Femur (tissue), 1 donor: Measurements from ENCODE around the gene WDR93.

Experiments
- DNase-seq: peaks from one replicate; pipeline ENCODE4 v3.0.0-alpha.2; 2017

WDR93 gene

DNA sequence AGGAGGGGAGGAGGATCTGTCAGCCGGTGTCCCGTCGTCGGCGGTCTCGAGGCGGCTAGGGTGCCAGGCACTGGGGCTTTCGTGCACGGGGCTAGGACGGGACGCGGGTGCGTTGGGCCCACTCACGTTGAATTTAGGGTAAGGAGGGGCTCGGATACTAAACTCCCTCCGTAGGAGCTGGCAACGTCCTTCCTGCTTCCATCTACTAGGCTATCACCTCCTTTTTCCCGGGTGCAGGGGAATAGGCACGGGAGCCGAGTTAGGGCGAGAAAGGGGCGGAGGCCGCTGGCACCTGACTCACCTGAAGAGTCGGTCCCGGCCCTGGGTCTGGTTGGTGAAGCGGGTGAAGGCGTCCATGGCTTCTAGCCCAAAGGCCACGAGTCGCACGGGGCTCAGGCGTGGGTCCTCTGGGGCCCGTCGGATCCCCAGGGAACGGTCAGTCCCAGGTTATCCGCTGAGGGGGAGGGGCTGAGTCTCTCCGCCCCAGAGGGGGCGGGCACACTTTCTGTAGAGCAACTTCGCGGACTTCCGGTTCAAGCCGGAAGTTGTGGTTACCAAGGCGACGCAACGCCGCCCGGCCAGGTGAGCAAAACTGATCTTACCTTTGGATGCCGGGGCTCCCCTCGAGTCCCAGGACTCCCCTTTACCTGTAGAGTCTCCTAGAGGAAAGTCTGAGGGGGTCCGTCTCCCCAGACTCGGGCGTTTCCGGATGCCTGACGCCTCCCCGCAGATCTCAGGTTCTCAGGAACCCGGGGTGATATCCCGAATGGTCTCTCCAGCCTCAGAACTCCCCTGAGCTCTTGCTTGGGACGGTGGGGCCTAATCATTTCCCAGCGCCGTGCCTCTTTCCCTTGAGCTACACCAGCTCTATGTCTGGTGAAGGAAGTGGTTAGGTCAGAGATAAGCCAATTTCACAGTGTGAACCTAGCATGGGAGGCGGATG, at the start of gene WDR93, which contains the start of gene PEX11A:
WDR93 (plus strand) TSS at position 536 of the 943 bp plus-strand sequence. CDS start 10,936 bp downstream, outside the sequence.
PEX11A (minus strand) TSS at position 479 of the 943 bp plus-strand sequence; CDS start at position 357, 122 bp downstream.
- DNase-seq = peak; percentile 84

- DNase-seq = no peak
Observed at GRCh38 chr15:89641053-89641452, 49.6 kb upstream of the WDR93 start.

DNA sequence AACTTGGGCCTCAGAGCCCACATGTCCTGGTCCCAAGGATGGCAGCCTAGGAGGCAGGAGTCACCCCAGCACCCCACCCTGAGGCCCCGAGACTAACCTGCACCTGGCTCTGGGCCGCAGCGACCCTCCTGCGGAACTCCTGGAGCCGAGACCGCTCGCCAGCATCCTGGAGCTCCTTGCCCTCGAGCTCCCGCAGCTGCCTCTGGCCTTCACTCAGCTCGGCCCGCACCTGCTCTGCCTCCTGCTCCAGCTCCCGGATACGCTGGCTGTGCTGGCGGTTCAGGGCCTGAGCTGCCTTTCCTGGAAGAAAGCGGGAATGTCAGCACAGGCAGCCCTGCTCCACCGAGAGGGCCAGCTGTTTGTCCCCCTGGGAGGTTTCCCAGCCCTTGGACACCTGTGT, 48.5 kb upstream of the WDR93 start:
- DNase-seq = peak; percentile 38

DNA sequence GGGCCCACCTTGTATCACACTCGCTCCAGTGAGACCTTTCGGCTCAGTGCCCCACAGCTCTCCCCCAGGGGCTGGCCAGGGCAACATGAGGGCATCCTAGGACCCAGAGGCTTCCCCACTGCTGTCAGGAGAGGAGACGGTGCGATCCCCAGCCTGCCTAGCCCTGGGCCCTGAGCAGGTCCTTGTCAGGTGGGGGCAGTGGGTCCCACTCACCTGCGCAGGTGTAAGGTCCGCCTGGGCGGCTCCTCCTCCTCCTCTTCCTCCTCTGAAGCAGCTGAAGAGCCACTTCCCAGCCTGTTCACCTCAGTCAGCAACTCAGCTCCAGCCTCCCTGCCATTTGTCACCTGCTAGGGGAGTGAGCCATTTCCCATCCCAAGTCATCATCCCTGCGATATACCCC, 44.9 kb upstream of the WDR93 start:
- DNase-seq = no peak

GRCh38 chr15:89646416-89647141, 44.0 kb upstream of the WDR93 start:
- DNase-seq = no peak

DNA sequence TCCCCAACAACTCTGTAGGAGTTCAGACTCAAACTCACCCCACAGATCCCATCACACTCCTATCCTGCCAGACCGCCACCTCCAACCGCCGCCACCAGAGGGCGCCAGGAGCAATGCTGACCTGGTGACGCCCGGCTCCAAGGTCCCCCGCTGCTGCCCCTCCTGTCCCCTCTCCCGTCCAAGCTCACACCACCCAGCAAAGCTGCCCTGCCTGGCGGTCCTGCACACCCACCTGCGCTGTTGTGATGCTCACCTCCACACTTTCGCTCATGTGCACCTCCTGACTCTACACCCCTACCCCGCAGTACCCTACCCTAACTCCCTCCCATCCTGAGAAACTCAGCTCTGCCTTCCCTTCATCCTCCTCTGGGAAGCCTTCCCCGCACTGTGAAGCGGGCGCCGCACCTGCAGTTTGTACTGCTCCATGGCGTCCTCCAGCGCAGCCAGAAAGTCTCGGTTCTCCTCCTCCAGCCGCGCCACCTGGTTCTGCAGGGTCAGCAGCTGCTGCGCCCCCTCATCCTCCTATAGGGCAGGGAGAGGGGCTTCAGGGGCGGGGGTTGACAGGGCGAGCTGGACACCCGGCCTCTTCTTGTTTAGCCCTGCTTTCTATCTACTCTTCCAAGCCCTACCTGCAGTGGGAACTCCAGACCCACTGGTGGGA, 43.3 kb upstream of the WDR93 start:
- peak; percentile 79 for DNase-seq

DNA sequence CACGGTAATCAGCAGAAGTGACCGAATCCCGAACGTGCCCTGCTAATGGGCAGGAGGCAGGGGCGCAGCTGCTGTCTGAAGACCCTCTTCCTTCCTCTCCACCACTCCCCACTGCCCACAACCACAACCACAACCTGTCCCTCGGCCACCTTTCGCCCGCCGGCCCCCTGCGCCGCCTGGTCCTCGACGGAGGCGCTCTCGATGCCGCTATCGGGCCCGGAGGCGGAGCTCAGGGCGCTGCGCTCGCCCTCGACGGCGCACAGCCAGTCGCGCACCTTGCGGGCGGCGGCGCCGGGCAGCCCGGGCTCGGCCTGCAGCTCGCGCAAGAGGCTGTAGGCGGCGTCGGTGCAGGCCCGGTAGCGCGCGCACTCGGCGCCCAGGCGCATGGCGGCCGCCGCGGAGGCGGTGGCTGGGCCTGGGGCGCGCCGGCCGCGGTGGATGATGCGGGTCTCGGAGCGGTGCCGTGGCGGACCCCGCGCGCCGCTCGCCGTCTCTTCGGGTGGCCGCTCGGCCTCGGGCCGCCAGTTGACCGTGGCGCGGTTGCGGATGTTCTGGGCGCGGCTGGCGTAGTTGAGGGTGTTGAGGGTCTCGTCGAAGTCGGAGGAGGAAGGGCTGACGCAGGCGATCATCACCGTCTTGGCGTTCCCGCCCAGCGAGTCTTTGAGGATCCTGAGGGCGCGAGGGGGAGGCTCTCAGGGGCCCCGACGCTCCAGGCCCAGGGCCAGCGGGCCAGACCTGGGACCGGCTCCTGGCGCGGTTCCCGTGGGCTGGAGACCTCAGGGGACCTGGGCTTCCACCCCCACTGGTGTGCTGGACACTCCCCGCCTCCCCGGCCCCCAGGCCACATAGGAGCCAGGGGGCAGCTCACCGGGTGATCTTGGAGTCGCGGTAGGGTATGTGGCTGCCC, 42.3 kb upstream of the WDR93 start:
- no peak for DNase-seq

DNA sequence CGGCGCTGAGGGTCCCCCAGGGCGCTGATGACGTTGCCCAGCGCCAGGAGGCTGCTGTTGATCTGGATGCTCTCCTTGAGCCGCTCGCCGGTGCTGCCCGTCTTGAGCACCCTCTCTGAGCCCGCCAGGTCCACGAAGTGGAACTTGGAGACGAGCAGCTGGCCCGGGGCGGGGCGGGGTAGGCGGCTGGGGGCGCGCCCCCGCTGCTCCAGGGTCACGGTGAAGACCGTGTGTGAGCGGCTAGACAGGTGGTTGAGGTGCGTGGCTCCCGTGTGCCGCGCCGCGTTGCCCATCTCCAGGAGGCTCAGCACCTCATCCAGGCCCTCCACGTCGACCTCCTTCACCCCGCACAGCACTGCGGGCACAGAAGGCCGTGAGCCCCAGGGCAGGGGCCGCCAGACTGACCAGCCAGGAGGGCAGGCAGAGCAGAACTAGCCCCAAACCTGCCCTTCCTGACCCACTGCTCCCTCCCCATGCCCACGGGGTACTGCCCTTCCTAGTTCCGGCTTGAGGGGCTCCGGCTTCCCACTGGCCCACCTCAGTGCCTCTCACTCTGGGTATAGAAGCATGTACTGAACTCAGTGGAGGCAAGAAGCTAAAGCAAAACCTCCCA, 41.5 kb upstream of the WDR93 start:
- no peak for DNase-seq

GRCh38 chr15:89649716-89650115, 40.9 kb upstream of the WDR93 start:
- no peak for DNase-seq

DNA sequence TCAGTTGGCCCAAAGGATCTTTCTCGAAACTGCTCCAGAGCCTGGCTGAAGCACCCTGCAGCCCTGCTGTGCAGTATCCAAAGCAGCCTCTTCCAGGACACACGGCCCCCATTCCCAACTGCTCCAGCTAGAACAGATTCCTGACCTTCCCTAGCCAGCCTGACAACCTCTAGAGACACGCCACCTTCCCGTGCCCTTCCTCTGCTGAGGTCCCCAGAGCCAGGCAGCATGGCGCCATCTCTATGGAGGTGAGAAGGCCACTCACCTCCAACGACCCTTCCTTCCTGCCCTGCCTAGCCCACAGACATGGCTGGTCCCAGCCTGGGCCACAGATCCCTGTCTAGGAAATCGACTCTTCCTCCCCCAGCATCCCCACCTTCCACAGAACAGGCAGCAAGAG, 38.5 kb upstream of the WDR93 start:
- no peak for DNase-seq

DNA sequence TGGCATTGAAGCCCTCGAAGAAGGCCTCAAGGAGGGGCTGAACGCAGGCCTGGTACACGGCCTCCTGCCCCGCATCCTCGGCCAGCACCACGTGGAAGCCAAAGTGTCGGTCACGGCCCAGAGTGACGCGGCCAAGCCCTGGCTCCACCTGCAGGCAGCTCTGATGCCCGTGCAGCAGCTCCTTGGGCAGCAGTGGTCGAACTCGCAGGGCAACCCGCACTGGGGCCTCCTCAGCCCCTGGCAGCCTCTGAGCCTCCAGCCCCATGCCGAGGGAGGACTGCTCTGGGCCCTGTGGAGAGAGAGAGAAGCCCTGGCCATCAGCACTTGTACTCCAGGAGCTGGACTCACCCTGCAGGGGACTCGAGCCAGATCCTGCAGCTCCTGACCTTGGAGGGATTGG, 37.9 kb upstream of the WDR93 start:
- DNase-seq = no peak

- DNase-seq = no peak
Observed at GRCh38 chr15:89653578-89653977, 37.0 kb upstream of the WDR93 start.

GRCh38 chr15:89654301-89654761, 36.3 kb upstream of the WDR93 start:
- DNase-seq = no peak

DNA sequence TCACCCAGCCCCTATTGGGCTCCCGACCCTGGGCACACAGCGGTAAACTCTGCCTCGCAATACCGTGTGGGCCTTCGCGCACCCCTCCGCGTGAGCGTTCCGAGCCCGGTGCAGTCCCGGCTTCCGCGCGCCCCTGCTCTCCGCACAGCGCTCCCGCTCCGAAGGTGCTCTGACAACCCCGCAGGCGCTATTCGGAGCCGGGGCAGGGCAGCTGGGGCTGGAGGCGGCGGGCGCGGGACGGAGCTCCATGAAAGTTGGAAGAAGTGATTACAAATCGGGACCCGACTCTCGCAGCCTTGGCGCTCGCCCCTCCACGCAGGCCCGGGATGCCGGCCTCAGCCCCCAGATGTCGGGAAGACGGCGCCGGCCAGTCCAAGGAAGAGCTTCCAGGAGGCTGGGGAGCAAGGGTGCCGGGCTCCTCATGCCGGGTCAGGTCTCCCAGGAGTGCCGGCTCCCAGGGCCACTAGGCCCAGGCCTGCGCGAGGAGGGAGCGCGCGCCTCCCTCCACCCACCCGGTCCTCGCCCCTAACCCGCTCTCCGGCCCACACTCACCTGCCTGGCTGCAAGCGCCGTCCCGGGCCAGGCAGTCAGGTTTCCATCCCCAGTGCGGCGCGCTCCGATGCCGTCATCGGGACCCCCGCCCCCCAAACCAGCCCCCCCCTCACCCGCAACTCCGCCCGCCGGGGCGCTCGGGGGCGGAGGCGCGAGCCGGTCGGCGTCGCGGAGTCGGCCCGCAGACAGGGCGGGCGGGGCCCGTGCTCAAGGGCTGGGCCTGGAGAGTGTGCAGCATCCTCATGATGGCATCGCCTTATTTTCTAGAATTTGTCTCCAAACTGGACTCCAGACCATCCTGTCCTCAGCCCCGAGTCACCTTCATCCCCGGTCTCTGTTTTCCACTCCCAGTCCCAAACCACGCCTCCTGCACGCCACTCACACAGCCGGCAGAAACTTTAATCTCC, 35.5 kb upstream of the WDR93 start, which contains the start of gene KIF7:
KIF7 (minus strand) TSS at position 621 of the 959 bp plus-strand sequence. CDS start 2,537 bp downstream, outside the sequence.
- peak; percentile 85 for DNase-seq

- no peak for DNase-seq
Observed at GRCh38 chr15:89656116-89656815, 34.3 kb upstream of the WDR93 start.

DNA sequence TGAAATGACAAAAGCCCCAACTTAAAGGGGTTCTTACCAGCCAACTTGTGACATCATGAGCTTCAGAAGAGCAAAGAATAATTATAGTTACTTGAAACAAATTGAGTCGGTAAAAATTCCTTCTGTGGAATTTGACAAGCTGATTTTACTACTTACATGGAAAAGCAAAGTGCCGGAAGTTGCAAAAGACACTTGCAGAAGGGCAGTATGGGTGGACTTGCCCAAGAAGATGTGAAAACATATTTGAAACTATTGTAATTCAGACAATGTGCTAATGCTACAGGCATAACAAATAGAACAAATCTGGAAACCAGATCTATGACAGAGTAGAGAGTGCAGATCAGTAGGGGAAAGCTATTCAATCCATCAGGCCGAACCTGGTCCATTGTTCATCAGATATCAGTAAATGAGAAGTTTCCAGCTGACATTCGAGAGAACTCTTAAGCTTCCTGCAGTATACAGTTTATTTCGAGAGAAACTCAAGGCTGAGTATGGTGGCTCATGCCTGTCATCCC, 32.9 kb upstream of the WDR93 start:
- no peak for DNase-seq

- no peak for DNase-seq
Observed at GRCh38 chr15:89659295-89659694, 31.3 kb upstream of the WDR93 start.

GRCh38 chr15:89660556-89660955, 30.1 kb upstream of the WDR93 start:
- no peak for DNase-seq
